ENCODE measurements around the gene GTF2E1. TPM values are rescaled to one million over a fixed set of nuclear protein-coding genes. Genes with fewer than 3 reads are reported as not detected.

GTF2E1 gene
- polyA plus RNA-seq, 1 donor: 11.6 TPM

DNA sequence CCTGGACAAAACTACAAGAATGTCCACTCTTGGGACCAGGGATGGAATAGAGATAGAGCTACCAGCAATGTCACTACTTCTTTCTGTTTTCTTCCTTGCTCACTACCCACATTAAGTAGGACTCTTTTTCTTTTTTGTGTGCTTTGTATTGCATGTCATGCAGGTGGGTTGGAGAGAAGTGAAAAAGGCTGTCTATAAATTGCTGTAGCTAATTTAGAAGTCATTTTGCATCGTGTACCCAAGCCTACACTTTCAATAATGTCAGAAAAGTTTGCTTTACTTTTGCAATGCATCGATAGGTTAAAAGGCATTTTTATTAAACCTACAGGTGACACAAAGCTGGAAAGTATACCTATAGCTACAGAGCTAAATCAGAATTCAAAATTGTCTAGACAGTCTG, 58.9 kb downstream of the GTF2E1 start:
- no peak for DNase-seq

DNA sequence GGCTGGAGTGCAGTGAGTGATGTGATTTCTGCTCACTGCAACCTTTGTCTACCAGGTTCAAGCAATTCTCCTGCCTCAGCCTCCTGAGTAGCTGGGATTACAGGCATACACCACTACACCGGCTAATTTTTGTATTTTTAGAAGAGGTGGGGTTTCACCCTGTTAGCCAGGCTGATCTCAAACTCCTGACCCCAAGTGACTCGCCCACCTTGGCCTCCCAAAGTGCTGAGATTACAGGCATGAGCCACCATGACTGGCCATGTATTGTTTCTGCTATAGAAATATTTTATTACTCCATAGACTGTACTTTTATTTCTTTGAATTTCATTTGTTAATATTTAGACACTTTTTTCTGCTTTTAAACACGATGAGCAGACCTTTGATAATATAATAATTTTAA, 60.4 kb downstream of the GTF2E1 start:
- no peak for DNase-seq

DNA sequence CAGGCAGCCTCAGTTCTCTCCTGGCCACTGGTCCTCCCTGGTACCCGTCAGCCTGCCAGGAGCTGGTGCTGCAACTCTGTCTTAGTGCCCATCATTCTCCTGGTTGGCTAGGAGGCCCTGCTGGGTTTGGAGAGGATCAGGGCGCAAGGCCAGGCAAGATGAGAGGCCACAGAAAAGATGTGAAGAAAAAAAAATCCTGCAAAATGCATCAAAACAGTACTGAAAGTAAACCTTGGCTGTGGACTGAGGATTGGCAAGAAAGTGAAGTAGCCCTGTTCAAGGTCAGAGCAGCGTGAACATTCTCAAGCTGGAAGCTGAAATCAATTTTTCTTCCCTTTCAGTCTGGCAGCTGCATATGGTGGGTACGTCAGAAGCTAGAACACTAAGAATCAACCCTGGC, 74.2 kb downstream of the GTF2E1 start:
- no peak for DNase-seq

DNA sequence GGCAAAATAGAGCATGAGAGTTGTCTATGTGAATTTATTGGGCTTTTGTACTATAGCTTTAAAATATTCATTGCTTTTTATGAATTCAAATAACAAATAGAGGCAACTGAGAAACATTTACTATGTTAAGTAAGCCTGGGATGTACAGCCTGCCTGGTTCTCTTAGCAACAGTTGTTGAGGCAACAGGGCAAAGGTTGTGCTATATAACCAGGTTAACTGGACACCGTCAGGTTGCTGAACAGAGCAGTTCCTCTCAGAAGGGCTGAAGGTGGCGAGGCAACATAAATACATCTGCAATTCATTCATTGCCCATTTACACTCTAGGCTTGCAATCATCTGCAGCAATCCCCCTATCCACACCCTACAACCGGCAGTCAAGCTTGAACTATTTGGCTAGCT, 78.2 kb downstream of the GTF2E1 start:
- DNase-seq: no peak

DNA sequence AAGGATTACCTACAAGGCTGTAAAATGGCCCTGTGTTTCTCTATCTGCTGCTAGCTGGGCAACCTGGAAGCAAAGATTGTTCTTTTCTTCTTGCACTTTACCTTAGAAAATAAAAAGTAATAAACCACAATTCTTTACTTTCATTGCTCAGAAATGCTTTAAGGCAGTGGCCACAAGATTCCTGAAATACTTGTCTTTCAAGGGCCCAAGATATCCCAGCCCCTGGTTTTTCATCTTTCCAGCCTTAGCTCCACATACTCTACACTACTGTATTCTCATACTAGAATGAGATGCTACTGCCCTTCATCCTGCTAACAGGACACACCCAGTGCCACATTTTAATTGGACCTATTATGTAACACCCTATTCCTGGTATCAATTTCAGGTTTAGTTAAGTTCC, 78.9 kb downstream of the GTF2E1 start:
- DNase-seq: no peak

DNA sequence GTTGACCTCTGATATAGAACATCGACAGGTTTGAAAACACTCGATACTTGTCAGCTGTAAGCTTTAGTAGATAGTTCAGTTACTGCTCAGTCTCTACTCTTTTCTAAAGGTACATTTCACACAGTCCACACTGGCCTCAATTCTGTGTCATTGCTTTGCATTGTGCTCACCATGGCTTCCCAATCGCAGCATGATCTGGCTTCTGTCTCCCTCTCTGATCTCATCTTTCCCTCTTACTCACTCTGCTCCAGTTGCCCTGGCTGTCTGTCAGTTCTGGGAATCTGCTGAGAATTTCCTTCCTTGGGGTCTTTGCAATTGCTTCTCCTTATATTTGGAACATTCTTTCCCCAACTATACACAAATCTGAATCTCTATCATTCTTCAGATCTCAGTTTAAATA, 80.6 kb downstream of the GTF2E1 start:
- DNase-seq: no peak

DNA sequence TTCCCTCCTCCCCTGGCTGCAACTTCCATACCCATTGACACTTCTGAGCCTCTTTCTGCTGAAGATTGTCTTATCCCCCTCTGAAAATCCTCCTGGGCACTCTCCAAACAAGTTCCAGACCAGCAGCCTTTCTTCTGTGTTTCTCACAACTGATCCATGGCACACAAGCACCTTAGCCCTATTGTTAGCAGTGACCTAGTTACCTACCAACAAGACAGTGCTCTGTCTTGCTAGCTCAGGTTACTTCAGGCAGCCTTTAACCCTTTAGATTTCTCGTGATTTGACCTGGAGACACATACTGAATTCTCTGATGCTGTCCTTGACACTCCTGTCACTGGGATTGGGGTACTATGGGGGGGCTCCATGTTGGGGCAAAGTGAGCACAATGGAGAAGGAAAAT, 82.1 kb downstream of the GTF2E1 start:
- DNase-seq: no peak

DNA sequence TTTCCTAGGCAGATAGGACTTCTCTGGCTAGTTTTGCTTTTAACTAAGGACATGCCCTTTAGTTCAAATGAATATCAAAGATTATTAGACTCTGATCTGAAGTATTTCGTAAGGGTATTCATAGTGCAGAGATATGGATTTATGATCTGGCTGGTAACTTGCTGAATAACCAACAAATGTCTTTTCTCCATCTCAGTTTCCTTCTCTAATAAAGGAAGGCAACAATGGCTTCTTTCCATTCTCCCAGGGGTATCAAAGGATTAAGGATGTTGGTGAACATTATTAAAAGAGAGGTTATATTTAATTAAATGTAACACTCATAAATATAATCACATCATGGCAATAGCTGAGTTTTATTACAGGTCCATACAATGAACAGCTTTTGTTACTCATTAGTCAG, 86.3 kb downstream of the GTF2E1 start:
- no peak for DNase-seq

DNA sequence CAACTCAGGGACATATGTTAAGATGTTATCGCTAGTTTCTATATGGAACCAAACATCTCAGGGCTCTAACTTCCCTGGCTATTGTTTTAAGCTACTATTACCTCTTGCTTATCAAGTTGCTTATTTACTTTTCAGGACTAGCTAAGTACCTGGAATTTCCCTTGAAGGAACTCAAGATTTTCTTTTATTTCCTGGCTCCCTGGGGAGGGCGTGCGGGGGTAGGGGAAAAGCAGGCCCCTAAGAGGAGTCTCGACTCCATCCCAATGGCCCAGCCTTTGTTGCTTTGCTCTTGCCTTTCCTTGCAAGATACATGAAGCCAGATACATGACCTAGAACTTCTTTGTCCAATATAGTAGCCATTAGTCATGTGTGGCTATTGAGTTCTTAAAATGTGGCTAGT, 88.5 kb downstream of the GTF2E1 start:
- DNase-seq: no peak

Other genes starting within 250 kb of the GTF2E1 start
- 172 TPM for gene NDUFB4, start 146.4 kb upstream of the GTF2E1 start, polyA plus RNA-seq (ENCODE audit: insufficient read length)
- gene HGD, start 60.5 kb upstream of the GTF2E1 start, polyA plus RNA-seq (ENCODE audit: insufficient read length): 0.37 TPM
- gene RABL3, start 228 bp upstream of the GTF2E1 start, polyA plus RNA-seq (ENCODE audit: insufficient read length): 15.4 TPM
- gene STXBP5L, start 165.5 kb downstream of the GTF2E1 start, polyA plus RNA-seq (ENCODE audit: insufficient read length): not detected

All from hindlimb muscle (tissue), 1 donor.